Neuronal stem cell (in vitro differentiated cells): ENCODE measurements around the gene HOXD4.

Experiments
- DNase-seq: peaks from one replicate; pipeline ENCODE4 v3.0.0-alpha.2; 2013; ENCODE audit warnings: low spot score
- H2AFZ ChIP-seq: one replicate; pipeline ENCODE4 v1.6.1; 2013; ENCODE audit warnings: mild to moderate bottlenecking, low read length, inconsistent platforms
- H2AK5ac ChIP-seq: 2 replicates; pipeline ENCODE4 v1.6.1; 2013; ENCODE audit warnings: low read depth, mild to moderate bottlenecking, inconsistent platforms, low read length, moderate library complexity, mixed read lengths
- H2BK120ac ChIP-seq: 2 replicates; pipeline ENCODE4 v1.6.1; 2013; ENCODE audit warnings: low read depth, mild to moderate bottlenecking, inconsistent platforms, low read length, moderate library complexity, mixed read lengths
- H2BK12ac ChIP-seq: one replicate; pipeline ENCODE4 v1.6.1; 2013; ENCODE audit warnings: low read length, inconsistent platforms
- H2BK15ac ChIP-seq: 2 replicates; pipeline ENCODE4 v1.6.1; 2013; ENCODE audit warnings: mild to moderate bottlenecking, low read length, inconsistent platforms, mixed read lengths
- H2BK5ac ChIP-seq: one replicate; pipeline ENCODE4 v1.6.1; 2013; ENCODE audit warnings: inconsistent platforms, mild to moderate bottlenecking, low read length, moderate library complexity
- H3K14ac ChIP-seq: one replicate; pipeline ENCODE4 v1.6.1; 2013; ENCODE audit warnings: low read length, inconsistent platforms
- H3K18ac ChIP-seq: 2 replicates; pipeline ENCODE4 v1.6.1; 2013; ENCODE audit warnings: low read length, inconsistent platforms
- H3K23ac ChIP-seq: 2 replicates; pipeline ENCODE4 v1.6.1; 2013; ENCODE audit warnings: low read depth, mild to moderate bottlenecking, mixed read lengths, low read length, inconsistent platforms; ENCODE audit not compliant: poor library complexity
- H3K27ac ChIP-seq: replicated peaks from 3 replicates; pipeline ENCODE4 v1.5.1; 2013; ENCODE audit warnings: low read length, inconsistent platforms
- H3K27me3 ChIP-seq, 3 experiments: 2 replicates each; pipeline ENCODE4 v1.6.1; 2013; ENCODE audit warnings: low read length in 3 of 3, mild to moderate bottlenecking in 2 of 3, inconsistent platforms in 1 of 3, low read depth in 1 of 3, mixed read lengths in 1 of 3, moderate library complexity in 1 of 3; ENCODE audit not compliant: control insufficient read depth in 3 of 3, insufficient read depth in 3 of 3
- H3K36me3 ChIP-seq, 2 donors: replicated peaks in 1 of 2; 2 replicates each; pipeline ENCODE4 v1.6.1; 2013; ENCODE audit warnings: low read length in 2 of 2; ENCODE audit not compliant: control insufficient read depth in 2 of 2, insufficient read depth in 2 of 2
- H3K4ac ChIP-seq: 2 replicates; pipeline ENCODE4 v1.6.1; 2013; ENCODE audit warnings: inconsistent platforms, mild to moderate bottlenecking, low read length, moderate library complexity
- H3K4me1 ChIP-seq, 2 donors: 1 replicate in 1 of 2; 2 replicates in 1 of 2; pipeline ENCODE4 v1.6.1; 2013; ENCODE audit warnings: low read length in 2 of 2, low read depth in 1 of 2; ENCODE audit not compliant: control insufficient read depth in 2 of 2, insufficient read depth in 1 of 2
- H3K4me2 ChIP-seq: one replicate; pipeline ENCODE4 v1.6.1; 2013; ENCODE audit warnings: mild to moderate bottlenecking, low read length, inconsistent platforms; ENCODE audit not compliant: insufficient read depth, poor library complexity, severe bottlenecking
- H3K4me3 ChIP-seq, 2 donors: 2 replicates each; pipeline ENCODE4 v1.5.1; 2013; ENCODE audit warnings: low read length in 2 of 2, mild to moderate bottlenecking in 2 of 2, inconsistent platforms in 1 of 2, moderate library complexity in 1 of 2
- H3K79me1 ChIP-seq: one replicate; pipeline ENCODE4 v1.6.1; 2013; ENCODE audit warnings: low read depth, mild to moderate bottlenecking, inconsistent platforms, low read length, moderate library complexity
- H3K9ac ChIP-seq: one replicate; pipeline ENCODE4 v1.6.1; 2013; ENCODE audit warnings: mild to moderate bottlenecking, low read depth, low read length, inconsistent platforms; ENCODE audit not compliant: poor library complexity
- H3K9me3 ChIP-seq, 2 donors: replicated peaks in 1 of 2; 2 replicates each; pipeline versions ENCODE3 to v1.6.1; 2013; ENCODE audit warnings: low read length in 2 of 2, mild to moderate bottlenecking in 2 of 2, inconsistent platforms in 1 of 2, low read depth in 1 of 2, mixed read lengths in 1 of 2, moderate library complexity in 1 of 2; ENCODE audit not compliant: control insufficient read depth in 2 of 2, insufficient read depth in 1 of 2
- H4K8ac ChIP-seq: one replicate; pipeline ENCODE4 v1.6.1; 2013; ENCODE audit warnings: low read depth, mild to moderate bottlenecking, inconsistent platforms, low read length, moderate library complexity
- H4K91ac ChIP-seq: one replicate; pipeline ENCODE4 v1.6.1; 2013; ENCODE audit warnings: low read length, low read depth, mild to moderate bottlenecking, inconsistent platforms; ENCODE audit not compliant: poor library complexity
- WGBS, 2 donors: extraction: QIAGEN DNeasy Blood & Tissue Kit; methylation state at CpG; one replicate each; pipeline ENCODE4 v1.1.7; 2013; ENCODE audit warnings: missing lambda C conversion rate in 2 of 2, mixed read lengths in 1 of 2; ENCODE audit not compliant: insufficient read length in 2 of 2, insufficient replicate concordance in 1 of 2; ENCODE audit errors: extremely low coverage in 2 of 2; 5-methylcytosine and 5-hydroxymethylcytosine counted together

Gene HOXD4

DNA sequence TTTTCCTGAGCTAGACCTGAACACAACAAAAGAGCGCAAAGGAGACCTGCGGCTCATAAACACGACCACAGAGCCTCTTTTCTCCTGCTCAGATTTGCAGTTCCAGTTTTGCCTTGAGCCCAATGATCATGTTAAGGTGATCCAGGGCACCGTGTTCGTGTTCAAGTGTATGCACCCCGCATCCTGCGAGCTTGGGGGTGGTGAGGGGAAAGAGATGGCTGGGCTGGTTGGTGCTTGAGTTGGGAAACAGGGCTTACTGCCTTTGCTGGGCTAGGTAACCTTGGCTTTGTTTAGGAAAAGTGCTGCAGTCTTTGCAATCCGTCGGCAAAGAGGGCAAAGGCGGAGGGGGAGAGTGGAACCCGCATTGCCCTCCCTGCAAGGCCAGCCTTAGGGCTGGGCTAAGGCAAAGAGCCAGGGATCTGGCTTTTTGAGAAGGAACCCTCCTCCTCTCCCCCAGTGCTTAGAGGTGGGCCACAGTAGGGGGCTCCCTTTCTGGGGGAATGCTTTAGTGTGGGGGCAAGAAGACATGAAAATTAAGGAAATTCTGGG lies 33.5 kb upstream of the HOXD4 start:
- no peak overlapping the region for H3K4me2 ChIP-seq
- no peak overlapping the region for H2AK5ac ChIP-seq
- H2BK5ac ChIP-seq: no peak overlapping the region
- H3K4me1 ChIP-seq: no peaks in the 10 kb centered on the region
- H2BK15ac ChIP-seq: no peak overlapping the region
- H3K18ac ChIP-seq: no peak overlapping the region
- no peak overlapping the region for H3K9ac ChIP-seq
- H3K36me3 ChIP-seq: no peaks in the 10 kb centered on the region
- H3K27me3 ChIP-seq: peaks cover 60 to 99% (median 96%) of the 10 kb centered on the region in 3 experiments
- H4K91ac ChIP-seq: no peak overlapping the region
- H3K23ac ChIP-seq: no peak overlapping the region
- H3K4me3 ChIP-seq: peak overlapping the region in 1 of 2 donors; percentile 11
- no peak overlapping the region for H3K4ac ChIP-seq
- no peak overlapping the region for H2AFZ ChIP-seq
- no CpG with 5 or more reads among the region's 11 CpGs for WGBS, 2 donors
- H3K79me1 ChIP-seq: no peaks in the 10 kb centered on the region
- H2BK120ac ChIP-seq: no peak overlapping the region
- H3K9me3 ChIP-seq: peaks cover 5 to 7% of the 10 kb centered on the region in 2 donors
- no peak overlapping the region for H3K27ac ChIP-seq
- H2BK12ac ChIP-seq: no peak overlapping the region
- H4K8ac ChIP-seq: no peak overlapping the region
- no peak overlapping the region for H3K14ac ChIP-seq
- DNase-seq: no peak

DNA sequence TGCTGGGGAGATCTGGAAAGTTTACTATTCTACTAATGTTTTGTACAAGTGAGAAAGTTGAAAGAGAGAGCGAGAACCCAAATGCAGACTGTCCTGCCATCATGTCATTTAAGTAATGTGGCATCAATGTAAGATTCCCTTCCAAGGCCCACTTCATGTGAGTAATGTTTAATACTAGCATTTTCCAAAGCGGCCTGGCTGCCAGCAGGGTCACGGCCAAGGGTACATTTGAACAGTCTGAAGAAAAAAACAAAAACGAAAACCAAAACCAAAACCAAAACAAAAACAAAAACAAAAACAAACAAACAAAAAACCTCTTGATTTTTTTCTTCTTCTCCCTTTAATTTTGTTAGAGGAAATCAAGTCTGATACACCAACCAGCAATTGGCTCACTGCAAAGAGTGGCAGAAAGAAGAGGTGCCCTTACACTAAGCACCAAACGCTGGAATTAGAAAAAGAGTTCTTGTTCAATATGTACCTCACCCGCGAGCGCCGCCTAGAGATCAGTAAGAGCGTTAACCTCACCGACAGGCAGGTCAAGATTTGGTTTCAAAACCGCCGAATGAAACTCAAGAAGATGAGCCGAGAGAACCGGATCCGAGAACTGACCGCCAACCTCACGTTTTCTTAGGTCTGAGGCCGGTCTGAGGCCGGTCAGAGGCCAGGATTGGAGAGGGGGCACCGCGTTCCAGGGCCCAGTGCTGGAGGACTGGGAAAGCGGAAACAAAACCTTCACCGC lies 32.6 kb upstream of the HOXD4 start:
- Histone ChIP-seq H3K18ac (no peak overlapping the region), H3K27ac (no peak overlapping the region), H4K91ac (no peak overlapping the region), H3K9ac (no peak overlapping the region), H2BK5ac (no peak overlapping the region), H3K36me3 (no peaks in the 10 kb centered on the region), H3K4ac (no peak overlapping the region), H4K8ac (no peak overlapping the region), H2BK12ac (no peak overlapping the region), H2AK5ac (no peak overlapping the region), H2BK15ac (no peak overlapping the region), H2AFZ (no peak overlapping the region), H3K4me2 (no peak overlapping the region), H2BK120ac (no peak overlapping the region), H3K14ac (no peak overlapping the region), H3K4me3 (no peak overlapping the region), H3K79me1 (no peaks in the 10 kb centered on the region), H3K23ac (no peak overlapping the region), H3K27me3 (peaks cover 65 to 99% (median 97%) of the 10 kb centered on the region in 3 experiments), H3K9me3 (peaks cover 5 to 7% of the 10 kb centered on the region in 2 donors), H3K4me1 (no peaks in the 10 kb centered on the region)
- WGBS, 2 donors: 100% methylated on average over 1 of the region's 24 CpGs; no CpG with 5 or more reads in 1 of the 2 donors
- no peak for DNase-seq

DNA sequence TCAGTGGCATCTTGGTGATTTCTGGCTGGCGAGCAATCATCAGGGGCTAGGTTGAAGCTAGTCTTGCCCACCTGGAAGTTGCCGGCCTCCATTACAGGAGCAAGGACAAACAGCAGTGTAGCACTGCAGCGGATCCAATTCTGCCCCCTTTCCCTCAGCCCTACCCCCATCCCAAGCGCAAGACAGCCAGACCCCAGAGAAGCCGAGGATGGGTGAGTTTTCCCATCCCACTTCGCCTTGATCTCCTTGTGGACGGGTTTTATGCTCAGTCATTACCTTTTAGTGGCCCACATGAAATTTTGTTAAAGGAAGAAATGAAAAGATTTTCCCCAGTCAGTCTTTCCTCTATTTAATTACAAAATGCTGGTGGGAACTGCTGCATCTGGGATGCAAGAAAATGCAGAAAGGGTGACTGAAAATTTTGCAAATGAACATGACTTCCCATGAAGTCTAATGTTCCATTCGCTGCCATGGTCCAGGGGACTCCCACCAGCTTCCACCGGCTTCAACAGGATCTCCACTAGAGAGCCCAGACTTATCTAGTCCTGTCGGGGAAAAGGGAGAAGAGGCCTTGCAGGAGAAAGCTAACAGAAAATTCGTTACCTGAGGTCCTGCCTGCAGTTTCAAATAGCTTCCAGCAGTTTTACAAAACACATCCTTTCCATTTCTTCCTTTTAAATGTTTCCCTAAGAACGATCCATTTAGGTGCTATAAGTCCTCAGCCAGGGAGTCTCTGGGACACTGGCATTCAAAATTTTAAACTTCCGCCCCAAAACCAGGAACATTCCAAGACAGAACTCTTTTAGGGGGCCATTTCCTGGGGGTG lies 30.8 kb upstream of the HOXD4 start:
- no peaks in the 10 kb centered on the region for H3K79me1 ChIP-seq
- no peak overlapping the region for H2BK5ac ChIP-seq
- no peak overlapping the region for H3K4me3 ChIP-seq
- no peak overlapping the region for H2AFZ ChIP-seq
- H3K9ac ChIP-seq: no peak overlapping the region
- WGBS, 2 donors: no CpG with 5 or more reads among the region's 13 CpGs
- no peak overlapping the region for H3K4ac ChIP-seq
- no peak overlapping the region for H3K18ac ChIP-seq
- H4K91ac ChIP-seq: no peak overlapping the region
- H3K4me2 ChIP-seq: no peak overlapping the region
- no peak overlapping the region for H3K14ac ChIP-seq
- H2BK12ac ChIP-seq: no peak overlapping the region
- H2AK5ac ChIP-seq: no peak overlapping the region
- DNase-seq: no peak
- no peak overlapping the region for H3K23ac ChIP-seq
- no peaks in the 10 kb centered on the region for H3K4me1 ChIP-seq
- H3K27ac ChIP-seq: no peak overlapping the region
- H2BK15ac ChIP-seq: no peak overlapping the region
- no peaks in the 10 kb centered on the region for H3K36me3 ChIP-seq
- H3K27me3 ChIP-seq: peaks cover 73 to 99% (median 99%) of the 10 kb centered on the region in 3 experiments
- no peak overlapping the region for H2BK120ac ChIP-seq
- H4K8ac ChIP-seq: no peak overlapping the region
- peaks cover 5 to 7% of the 10 kb centered on the region in 2 donors for H3K9me3 ChIP-seq
